Ishikawa (cell line): ENCODE results near the gene ARFRP1.

ENCODE experiments used
- CEBPB ChIP-seq: IDR thresholded peaks from 2 replicates; pipeline ENCODE4 v1.6.1; 2012
- EP300 ChIP-seq: IDR thresholded peaks from 2 replicates; pipeline ENCODE4 v1.6.1; 2012; ENCODE audit warnings: borderline replicate concordance
- FOXM1 ChIP-seq: IDR thresholded peaks from 2 replicates; pipeline ENCODE4 v1.6.1; 2012; ENCODE audit warnings: low read depth, borderline replicate concordance
- RAD21 ChIP-seq: IDR thresholded peaks from 2 replicates; pipeline ENCODE4 v1.6.1; 2012; ENCODE audit warnings: low read depth
- TCF12 ChIP-seq: IDR thresholded peaks from 2 replicates; pipeline ENCODE4 v1.6.1; 2012; ENCODE audit warnings: low read depth
- YY1 ChIP-seq: IDR thresholded peaks from 2 replicates; pipeline ENCODE4 v1.6.1; 2012; ENCODE audit warnings: low read depth
- ZBTB7A ChIP-seq: IDR thresholded peaks from 2 replicates; pipeline ENCODE4 v1.6.1; 2012; ENCODE audit warnings: low read depth
- TF ChIP-seq, protein P1 (sequence below): IDR thresholded peaks from 2 replicates; pipeline ENCODE4 v1.6.1; 2012

DNA sequence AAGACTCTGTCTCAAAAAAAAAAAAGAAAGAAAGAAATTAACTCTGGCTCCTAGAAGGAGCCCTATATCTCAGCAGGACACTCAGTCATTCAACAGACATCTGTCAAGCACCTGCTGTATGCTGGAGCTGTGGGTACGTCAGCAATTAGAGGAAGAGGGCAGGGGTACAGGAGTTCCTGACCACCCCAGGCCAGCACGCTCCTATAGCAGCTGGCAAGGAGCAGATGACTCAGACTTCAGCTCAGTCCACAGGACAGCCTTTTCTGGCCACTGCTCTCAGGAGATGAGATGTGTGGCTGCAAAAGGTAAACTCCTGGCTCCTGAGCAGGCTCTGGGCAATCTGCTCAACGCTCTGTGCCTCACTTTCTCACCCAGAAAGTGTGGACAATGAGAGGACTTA, 51.3 kb downstream of the ARFRP1 start:
- no peak for TF ChIP-seq FOXM1
- TF ChIP-seq YY1, result no peak
- no peak for TF ChIP-seq ZBTB7A
- TF ChIP-seq RAD21, result no peak
- no peak for TF ChIP-seq EP300
- no peak for TF ChIP-seq TCF12
- no peak for TF ChIP-seq CEBPB
- TF ChIP-seq, protein P1, sequence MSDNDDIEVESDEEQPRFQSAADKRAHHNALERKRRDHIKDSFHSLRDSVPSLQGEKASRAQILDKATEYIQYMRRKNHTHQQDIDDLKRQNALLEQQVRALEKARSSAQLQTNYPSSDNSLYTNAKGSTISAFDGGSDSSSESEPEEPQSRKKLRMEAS, result no peak
